Left forelimb (tissue), 1 donor: ENCODE data around the gene SYP.

Experiments used
- DNase-seq: peaks from one replicate; pipeline ENCODE4 v3.0.0-alpha.2; 2018; ENCODE audit warnings: low spot score

The SYP gene

DNA sequence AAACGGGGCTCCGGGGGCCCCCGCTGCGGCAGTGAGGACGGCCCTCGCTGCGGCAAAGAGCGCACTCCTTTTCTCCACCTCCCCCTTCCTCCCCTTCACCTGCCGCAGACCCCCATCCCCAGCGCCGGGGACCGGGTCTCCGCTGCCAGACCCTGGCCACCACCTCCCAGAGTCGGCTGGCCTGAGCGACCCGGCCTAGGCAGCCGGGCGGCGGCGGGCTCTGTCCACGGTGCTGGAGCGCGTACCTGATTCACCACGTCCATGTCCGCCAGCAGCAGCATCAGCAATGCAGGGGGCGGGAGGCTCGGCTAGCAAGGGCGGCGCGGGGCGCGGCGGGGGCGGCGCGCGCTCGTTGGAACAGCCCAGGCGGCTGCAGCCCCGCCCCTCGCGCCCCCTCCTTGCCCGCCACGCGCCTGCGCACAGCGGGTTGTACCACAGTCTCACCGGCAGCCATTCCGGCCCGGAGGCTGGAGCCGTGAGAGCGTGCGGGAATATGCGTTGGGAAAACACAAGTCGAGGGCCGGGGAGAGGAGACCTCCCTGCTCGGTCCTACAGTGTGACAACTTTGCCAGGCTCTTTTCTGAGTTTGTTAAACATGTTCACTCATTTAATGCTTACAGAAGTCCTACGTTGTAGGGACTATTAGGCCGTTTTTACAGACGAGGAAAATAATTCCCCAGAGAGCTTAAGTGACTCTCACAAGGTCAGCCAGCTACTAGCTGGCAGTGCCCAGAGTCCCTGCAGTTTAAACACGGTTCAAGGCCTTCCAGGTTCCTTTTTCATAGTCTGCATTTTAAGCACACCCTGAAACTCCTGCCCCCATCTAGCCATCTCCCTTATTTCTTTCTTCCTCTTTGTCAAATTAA, at the start of gene SYP:
Gene SYP (minus strand): TSS at position 288 of the 866 bp plus-strand sequence. CDS start 7 bp downstream, at position 281.
- DNase-seq: peak; percentile 88

DNA sequence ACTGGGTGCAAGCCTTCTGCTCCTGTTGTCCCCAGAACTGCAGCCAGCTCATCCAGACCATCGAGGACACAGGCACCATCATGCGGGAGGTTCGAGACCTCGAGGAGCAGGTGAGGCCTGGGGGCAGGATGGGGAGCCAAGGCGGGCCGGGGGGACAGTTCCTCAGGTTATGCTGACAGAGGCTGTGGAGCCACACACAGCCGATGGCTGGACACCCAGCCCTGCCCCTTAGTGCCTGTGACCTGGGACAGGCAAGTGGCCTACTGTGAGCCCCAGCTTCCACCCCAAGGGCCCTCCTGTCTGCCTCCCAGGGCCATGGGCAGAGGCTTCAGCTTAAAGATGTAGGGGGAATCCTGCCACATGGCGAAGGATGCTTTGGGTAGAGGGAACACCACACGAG, 49.6 kb upstream of the SYP start:
- no peak for DNase-seq

DNA sequence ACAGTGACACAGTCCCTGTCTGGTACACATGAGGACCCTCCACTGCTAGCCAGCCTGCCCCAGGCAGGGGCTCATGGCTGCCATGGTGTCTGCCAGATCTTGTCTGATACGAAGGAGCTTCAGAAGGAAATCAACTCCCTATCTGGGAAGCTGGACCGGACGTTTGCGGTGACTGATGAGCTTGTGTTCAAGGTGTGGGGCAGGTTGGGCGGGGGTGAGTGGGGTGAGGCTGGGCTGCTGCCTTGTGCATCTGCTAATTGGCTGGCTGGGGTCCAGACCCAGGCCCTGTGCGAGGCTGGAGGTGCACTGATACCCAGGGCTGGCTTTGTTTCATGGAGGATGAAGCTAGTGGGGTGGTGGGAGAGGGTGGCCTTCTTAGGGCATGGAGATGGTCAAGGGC, 49.1 kb upstream of the SYP start:
- no peak for DNase-seq

DNA sequence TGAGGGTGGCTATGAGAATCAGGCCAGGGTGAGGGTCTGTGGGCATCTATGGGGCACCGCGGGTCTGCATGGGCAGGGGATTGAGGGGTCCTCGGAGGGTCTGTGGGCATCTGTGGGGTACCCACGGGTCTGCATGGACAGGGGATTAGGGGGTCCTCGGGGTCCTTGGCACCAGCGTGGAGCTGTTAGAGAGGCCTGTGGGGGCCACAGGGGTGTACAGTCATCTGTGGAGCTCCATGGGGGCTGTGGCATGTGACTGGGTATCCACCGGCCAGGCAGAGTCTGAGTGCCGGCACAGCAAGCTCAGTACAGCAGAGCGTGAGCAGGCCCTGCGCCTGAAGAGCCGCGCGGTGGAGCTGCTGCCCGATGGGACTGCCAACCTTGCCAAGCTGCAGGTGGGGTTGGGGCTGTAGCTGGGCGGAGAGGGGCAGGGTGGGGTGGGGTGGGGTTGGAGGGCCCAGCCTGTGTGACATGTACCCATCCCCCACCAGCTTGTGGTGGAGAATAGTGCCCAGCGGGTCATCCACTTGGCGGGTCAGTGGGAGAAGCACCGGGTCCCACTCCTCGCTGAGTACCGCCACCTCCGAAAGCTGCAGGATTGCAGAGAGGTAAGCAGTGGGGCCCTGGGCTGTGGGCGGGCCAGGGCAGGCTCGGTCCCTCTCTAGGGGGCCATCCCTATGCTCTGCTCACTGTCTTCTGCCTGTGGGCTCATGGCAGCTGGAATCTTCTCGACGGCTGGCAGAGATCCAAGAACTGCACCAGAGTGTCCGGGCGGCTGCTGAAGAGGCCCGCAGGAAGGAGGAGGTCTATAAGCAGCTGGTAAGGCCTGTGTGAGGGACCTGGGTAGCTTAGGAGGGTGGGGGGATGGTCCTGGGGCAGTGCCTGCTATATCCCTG, 48.2 kb upstream of the SYP start:
- no peak for DNase-seq

DNA sequence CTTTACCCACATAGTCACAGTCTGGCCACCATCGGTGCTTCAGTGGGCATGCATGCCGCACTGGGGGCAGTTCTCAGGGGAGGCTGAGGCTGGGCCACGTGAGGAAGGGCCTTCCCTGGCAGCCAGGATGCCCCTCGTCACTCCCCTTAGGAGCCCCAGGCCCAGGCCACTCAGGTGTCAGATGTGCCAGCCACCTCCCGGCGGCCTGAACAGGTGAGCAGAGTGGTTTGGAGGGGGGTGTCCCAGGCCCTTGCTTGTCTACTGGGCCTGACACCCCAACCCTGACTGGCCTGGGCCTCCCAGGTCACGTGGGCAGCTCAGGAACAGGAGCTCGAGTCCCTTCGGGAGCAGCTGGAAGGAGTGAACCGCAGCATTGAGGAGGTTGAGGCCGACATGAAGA, 47.4 kb upstream of the SYP start:
- no peak for DNase-seq

DNA sequence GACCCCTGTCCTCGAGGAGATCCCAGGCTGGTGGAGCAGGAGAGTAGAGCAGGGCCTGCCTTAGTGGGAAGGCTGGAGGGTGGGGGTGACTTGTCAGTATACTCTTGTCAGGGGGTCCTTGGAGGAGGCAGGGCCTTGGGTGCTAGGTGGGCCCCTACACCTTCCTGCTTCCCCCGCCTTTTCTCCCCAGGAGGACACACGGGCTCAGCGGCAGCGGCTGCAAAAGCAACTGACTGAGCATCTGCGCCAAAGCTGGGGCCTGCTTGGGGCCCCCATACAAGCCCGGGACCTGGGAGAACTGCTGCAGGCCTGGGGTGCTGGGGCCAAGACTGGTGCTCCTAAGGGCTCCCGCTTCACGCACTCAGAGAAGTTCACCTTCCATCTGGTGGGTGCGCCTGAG, 46.5 kb upstream of the SYP start:
- no peak for DNase-seq

DNA sequence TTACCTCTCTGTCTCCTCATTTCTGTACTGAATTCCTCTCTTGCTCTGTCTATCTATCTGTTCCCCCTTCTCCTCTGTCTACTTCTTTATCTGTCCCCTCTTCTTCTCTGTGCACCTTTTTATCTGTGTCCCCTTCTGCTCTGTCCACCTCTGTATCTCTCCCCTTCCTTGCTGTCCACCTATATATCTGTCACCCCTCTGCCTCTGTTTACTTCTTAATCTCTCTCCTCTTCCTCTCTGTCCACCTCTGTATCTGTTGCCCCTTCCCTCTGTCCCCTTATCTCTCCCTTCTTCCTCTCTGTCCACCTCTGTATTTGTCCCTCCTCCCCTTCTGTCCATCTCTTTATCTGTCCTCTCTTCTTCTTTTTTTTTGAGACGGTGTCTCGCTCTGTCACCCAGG, 44.2 kb upstream of the SYP start:
- DNase-seq: no peak

DNA sequence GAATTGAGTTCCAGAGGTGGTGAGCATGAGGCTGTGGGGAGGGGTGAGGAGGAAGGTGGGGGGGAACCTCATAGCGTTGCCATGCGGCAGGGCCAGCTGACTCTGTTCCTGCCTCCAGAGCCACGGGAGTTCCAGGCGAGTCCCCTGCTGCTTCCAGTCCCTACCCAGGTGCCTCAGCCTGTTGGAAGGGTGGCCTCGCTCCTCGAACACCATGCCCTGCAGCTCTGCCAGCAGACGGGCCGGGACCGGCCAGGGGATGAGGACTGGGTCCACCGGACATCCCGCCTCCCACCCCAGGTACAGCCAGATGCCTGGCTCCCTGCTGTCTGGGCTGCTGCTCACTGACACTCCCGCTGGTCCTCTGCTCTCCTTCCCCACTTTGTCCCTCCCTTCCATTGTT, 43.2 kb upstream of the SYP start:
- no peak for DNase-seq

DNA sequence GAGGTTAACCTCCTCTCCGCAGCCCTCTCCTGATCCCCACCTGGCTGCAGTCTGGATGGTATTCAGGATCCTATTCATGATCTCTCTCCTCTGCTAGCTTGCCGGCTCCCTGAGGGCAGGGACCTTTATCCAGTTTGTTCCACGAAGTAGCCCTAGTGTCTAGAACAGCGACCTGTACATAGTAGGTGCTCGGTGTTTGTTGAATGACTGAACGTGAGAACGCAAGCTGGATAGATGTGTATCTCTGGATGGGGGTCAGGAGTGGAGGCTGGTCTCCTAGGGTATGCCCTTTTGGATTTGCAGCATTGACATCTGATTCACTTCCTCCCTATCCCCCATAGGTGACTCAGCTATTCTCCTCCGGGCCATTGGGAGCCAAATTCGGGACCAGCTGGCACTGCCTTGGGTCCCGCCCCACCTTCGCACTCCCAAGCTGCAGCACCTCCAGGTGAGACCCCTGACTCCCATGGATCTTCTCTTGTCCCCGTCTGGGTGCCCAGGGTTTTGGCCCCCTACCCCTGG, 42.6 kb upstream of the SYP start:
- no peak for DNase-seq

DNA sequence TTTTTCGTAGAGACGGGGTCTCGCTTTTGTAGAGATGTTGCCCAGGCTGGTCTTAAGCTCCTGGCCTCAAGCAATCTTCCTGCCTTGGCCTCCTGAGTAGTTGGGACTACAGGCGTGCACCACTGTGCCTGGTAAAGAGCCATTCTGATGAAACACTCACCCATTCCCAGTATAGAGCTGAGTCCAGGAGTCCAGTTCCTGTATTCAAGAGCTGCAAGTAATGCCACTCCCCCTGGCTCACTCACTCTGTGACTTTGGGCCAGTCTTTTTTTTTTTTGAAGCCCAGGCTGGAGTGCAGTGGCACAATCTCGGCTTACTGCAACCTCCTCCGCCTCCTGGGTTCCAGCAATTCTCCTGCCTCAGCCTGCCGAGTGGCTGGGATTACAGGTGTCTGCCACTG, 38.7 kb upstream of the SYP start:
- no peak for DNase-seq

DNA sequence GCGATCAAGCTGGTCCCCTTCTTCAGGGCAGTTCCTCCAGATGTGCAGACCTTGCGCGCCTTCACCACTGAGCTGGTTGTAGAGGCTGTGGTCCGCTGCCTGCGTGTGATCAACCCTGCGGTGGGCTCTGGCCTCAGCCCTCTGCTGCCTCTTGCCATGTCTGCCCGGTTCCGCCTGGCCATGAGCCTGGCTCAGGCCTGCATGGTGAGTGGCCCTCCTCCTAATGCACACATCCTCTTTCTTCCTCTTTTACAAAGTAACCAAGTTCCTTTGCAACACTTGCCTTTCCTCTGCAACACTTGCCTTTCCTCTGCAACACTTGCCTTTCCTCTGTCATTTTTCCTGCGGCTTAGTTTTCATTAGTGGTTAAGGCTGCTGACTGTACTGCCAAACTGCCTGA, 37.1 kb upstream of the SYP start:
- no peak for DNase-seq

DNA sequence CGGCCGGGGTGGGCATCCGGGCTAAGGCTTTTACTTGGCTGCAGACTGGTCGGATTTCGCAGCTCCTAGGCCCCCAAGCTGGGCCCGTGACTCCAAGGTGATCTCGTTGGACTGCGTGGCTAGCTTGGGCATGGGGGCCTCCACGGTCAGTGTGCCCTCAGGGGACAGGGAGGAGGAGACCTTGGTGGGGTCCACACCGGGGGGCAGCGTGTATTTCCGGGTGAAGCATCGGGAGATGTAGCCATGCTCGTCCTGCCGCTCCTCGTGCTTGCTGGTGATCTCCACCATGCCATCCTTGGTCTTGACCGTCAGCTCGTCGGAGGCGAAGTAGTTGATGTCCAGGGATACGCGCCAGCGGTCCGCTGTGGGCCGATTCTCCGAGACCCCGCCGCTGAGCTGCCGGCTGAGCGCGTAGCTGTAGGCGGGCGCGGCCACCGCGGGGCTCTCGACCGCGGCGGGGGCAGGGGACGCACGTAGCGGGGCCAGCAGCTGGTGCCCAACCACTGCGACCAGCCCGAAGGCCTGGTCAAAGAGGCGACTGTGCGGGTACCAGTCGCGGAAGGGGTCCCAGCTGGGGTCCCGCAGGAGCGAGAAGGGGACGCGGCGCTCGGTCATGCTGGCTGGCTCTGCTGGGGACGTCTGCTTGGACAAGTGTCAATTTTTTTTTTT, 34.0 kb upstream of the SYP start:
- no peak for DNase-seq

DNA sequence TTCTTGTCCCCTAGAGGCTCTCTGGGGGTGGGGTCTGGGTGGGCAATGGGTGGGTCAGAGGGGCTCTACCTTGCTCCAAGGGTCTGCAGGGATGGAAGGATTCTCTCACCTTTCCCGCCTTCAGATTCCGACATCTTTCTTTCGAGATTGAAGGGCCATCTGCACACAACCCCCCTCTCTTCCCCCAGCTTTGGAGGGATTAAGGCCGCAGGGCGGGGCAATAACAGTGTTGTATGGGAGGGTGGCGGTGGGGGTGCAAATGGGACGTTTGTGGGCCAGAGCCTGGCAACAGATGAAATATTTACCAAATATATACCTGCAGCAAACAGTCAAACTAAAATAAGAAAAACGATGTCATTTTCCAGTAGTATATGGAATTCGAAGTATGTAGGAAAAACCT, 33.2 kb upstream of the SYP start, which contains the start of gene CACNA1F:
Gene CACNA1F (minus strand): TSS at position 165 of the 400 bp plus-strand sequence. CDS start 31 bp downstream, at position 134.
- no peak for DNase-seq

DNA sequence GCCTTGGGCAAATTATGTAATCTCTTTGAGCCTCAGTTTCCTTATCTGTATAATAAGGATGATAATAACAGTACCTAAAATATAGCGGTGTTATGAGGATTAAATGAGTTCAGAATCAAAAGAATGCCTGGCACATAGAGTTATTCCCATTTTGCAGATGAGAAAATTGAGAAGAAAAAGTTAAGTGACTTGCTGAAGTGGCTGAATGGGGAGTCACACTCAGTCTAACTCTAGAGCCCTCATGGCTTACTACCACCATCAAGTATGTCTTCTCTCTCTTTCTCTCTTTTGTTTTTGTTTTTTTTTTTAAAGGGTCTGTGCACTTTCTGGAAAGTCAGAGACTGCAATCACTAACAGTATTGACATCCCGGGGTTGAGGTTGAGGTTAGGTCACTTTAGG, 32.5 kb upstream of the SYP start:
- DNase-seq: no peak

DNA sequence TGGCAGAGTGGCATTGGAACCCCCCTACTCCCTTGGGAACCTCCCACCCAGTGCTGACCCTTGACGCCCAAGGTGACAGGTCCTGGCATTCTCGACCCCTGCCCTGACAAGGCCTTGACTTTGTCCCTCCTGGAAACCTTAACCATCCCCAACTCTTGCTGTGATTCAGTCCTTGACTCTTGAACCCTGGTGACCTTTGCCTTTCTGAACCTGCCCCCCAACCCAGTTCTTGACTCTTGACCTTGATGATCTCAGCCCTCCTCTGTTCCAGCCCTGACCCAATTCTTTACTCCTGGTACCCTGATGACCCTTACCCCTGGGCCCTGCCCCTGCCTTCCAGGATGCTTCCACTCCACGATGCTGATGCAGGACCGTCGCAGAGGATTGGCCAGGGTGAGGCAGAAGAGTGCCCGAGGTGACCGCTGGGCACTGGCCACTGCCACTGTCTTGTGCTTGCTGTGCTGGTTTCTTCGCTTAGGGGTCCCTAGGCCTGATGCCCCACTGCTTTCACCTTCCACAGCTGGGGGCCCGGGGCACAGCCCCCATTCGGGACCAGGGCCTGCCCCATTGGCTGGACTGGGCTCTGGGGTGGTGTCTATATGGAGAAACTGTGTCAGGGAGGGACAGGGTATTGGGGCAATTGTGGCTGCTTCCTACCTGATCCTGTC, 31.5 kb upstream of the SYP start:
- no peak for DNase-seq

DNA sequence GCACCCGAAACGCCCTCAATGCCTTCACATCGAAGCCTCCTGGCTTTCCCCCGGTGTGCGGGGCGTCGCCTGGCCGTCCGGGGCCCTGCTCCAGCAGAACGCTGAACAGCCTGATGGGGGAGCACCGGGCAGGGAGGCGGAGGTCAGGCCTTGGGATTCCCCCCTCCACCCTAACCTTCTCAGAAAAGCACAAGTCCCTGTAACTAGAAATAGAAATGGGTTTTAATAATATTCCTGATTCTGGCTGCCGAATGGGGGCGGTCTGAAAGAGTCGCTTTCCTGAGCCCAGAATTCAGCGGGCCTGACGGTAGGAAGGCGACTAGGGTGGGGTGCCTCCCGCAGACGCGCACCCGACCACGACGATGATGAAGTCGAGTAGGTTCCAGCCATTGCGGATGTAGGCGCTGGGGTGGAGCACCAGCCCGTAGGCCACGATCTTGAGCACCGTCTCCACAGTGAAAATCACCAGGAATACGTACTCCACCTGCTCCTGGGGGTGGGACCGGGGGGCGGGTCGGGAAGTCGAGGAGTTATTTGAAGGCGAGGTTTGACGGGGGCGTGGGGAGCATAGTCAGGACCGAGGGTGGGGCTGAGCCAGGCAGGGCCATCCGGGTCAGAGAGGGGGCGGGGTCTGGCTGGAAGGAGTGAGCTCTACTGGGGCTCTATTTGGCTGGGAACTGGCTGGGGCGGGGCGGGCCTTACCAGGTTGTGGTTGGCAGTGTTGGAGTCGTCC, 30.7 kb upstream of the SYP start:
- DNase-seq: no peak

DNA sequence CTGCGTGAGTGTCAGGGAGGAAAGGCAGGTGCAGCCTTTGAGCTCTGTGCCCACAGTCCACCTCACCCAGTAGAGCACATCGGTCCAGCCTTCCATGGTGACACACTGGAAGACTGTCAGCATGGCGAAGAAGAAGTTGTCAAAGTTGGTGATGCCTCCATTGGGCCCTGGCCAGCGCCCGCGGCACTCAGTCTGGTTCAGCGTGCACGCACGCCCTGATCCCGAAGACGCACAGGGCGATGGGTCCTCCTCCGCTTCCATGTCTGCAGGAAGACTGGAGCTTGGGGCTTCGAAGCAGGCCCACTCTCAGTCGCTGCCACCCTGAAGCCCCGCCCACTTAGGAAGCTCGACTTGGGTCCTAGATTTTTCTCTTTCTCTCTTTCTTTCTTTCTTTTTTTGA, 28.2 kb upstream of the SYP start:
- no peak for DNase-seq

DNA sequence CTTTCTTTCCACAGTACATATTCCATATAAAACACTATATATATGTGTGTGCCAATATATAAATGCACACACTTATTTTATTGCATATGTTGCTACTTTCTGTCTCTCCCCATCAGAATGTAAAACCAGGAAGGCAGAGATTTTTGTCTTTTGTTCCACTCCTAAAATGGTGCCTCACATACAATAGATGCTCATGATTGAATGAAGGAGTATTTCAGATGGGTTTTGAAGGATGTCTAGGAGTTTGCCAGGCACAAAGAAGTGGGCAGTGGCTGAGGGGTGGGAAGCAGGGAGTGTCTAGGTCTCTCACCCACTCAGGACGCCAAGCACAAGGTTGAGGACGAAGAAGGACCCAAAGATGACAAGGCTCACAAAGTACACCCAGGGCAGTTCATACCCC, 27.7 kb upstream of the SYP start:
- DNase-seq: no peak

DNA sequence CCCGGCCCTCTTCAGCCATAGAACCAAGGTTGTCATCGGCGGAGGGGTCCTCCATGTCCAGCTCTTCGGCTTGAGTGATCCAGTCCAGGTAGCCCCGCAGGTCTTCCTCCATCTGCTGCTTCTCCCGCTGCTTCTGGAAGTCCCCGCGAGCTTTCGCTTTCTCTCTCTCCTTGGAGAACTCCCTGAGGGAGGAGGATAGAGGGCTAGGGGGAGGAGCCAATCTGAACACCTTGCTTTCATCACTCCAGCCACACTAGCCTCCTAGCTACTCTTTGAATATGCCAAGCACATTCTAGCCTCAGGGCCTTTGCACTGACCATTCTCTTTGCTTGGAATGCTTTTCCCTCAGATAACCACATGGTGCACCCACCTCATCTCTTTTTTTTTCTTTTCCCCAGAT, 27.0 kb upstream of the SYP start:
- DNase-seq: no peak

DNA sequence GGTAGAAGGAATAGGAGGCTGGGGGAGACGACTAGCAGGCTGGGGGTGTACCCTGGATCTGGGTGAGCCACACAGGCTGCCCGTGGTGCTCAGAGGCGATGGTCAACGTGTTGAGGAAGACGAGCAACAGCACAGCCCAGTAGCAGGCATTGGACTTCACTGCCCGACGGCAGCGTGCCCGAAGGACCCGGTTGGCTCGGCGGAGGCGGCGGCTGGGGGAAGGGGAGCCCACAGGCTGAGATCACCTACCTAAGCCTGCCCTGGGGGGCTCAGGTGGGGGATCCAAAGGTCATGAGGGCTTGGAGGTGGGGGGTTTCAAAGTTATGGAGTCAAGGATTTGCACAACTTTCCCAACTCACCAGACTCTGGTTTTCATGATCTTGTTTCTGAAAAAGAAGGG, 25.9 kb upstream of the SYP start:
- DNase-seq: no peak

DNA sequence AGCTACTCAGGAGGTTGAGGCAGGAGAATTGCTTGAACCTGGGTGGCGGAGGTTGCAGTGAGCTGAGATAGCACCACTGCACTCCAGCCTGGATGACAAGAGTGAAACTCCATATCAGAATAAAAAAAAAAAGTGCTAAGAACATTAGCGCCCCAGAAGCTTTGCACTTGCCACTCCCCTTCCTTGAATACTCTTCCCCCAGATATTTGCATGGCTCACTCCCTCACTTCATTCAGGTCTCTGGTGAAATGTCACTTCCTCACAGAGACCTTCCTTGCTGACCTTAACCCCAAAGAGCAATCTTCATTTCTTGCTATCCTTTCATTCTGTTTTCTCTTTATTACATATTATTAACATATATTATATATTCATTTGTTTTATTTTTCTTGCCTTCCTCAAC, 21.9 kb upstream of the SYP start:
- no peak for DNase-seq
